Measurements from ENCODE around the gene ALCAM.

GRCh38 chr3:105527535-105527934, 160.8 kb downstream of the ALCAM start:
- TF ChIP-seq POLR2A (IDR thresholded peaks at IDR 0.05; ENCODE audit: low read depth, low read length) = no peak
- no peak for TF ChIP-seq POLR2AphosphoS5 (IDR thresholded peaks at IDR 0.05; ENCODE audit: low read depth, low read length)
- no peak for TF ChIP-seq TAF1 (IDR thresholded peaks at IDR 0.05; ENCODE audit: borderline replicate concordance, low read depth, low read length)

Measured in GM12892 (cell line).